Nephron (organoid): ENCODE measurements around the gene BABAM2.

Source experiments
- H3K27ac Mint-ChIP-seq, 3 experiments: 2 replicates each; pipeline ENCODE4 v1.8.0; 2020; ENCODE audit warnings: mixed read lengths in 3 of 3, mild to moderate bottlenecking in 2 of 3, moderate library complexity in 1 of 3
- H3K27me3 Mint-ChIP-seq: 2 replicates; pipeline ENCODE4 v1.8.0; 2021; ENCODE audit warnings: low read depth, mild to moderate bottlenecking, moderate library complexity, mixed read lengths
- H3K36me3 Mint-ChIP-seq: 2 replicates; pipeline ENCODE4 v1.8.0; 2020; ENCODE audit warnings: low read depth, mixed read lengths
- H3K4me1 Mint-ChIP-seq: 2 replicates; pipeline ENCODE4 v1.8.0; 2020; ENCODE audit warnings: mixed read lengths
- H3K4me3 Mint-ChIP-seq, 3 experiments: 2 replicates each; pipeline ENCODE4 v1.8.0; 2020; ENCODE audit warnings: mild to moderate bottlenecking in 3 of 3, mixed read lengths in 3 of 3, moderate library complexity in 2 of 3
- H3K9me3 Mint-ChIP-seq: 2 replicates; pipeline ENCODE4 v1.8.0; 2020; ENCODE audit warnings: mixed read lengths
- CTCF ChIP-seq, 3 experiments: fragments of 200-600 bp; sonication (generic); IDR thresholded peaks; one replicate each; pipeline ENCODE4 v1.5.0; 2021; ENCODE audit warnings: antibody characterized with exemption in 3 of 3; ENCODE audit not compliant: unreplicated experiment in 3 of 3

The BABAM2 gene

DNA sequence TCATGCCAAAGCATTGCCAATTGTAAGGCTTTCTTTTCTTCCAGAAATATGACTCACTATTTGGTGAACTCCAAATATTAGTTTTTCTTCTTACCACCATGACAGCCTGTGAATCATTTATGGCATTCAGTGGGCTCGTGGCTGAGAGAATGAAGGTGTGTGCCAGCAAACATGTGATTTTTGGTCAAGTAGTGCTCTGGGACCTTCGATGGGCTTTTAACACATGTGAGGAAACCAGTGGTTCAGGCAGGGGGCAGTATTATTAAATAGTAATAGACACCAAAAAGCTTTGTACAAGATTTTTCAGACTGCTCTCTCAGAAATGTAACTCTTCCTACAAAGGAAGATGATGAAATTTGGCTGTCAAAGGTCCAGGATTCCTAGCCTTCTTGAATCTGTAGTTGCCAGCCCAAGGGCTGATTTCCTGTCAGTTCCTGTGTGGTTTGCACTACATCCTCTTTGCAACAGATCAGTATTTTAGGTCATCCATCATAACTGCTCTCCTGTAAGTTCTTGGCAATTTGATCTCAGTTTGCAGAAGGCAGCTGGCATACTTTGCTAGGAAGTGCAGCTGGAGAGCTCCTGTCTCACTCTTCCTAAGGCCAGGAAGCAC is 64.3 kb downstream of the BABAM2 start:
- no peaks in the 10 kb centered on the region for H3K9me3 Mint-ChIP-seq
- peak overlapping the region in 1 of 3 experiments; percentile 30 for H3K4me3 Mint-ChIP-seq
- peak overlapping the region; percentile 72 to 92 (median 89) for H3K27ac Mint-ChIP-seq
- H3K36me3 Mint-ChIP-seq, result no peaks in the 10 kb centered on the region
- TF ChIP-seq CTCF (IDR thresholded peaks at IDR 0.05; ENCODE audit: unreplicated experiment in 3 of 3), result peak in 1 of 3 experiments; percentile 29
- H3K4me1 Mint-ChIP-seq, result peaks cover 50% of the 10 kb centered on the region
- no peaks in the 10 kb centered on the region for H3K27me3 Mint-ChIP-seq

DNA sequence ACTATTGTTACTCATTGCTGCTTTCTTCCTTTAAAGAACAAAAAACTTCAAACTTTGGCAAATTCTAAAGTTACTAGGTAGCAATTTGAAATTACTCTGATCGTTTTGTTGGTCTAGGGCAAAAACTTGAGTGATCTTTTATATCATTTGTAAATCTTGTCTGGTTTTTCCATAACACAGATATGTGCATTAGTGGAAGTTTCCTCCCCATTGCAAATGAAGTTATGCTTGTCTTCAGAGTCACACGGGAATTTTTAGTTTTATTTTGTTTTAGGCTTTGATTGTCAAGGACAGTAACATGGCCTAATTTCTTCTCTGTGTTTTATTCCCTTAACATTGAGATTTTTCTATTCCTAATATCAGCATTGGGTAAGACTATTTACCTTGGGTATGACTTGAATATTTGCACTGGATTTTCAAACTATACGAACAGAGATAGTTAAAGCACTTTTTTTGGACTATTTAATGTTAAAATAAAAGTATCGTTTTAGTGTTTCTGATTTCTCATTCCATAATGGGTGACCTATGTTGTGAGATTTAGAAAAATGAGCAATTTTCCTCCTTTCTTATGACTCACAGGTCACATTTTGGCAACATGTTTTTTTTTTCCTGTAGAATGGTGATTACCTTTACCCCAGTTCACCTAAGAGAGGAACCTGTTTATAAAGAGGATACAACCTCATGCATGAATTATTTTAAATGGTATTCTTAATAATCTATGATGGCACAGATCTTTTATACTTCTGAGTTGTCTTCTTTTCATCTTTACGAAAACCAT is 65.0 kb downstream of the BABAM2 start:
- no peak for TF ChIP-seq CTCF (IDR thresholded peaks at IDR 0.05; ENCODE audit: unreplicated experiment in 3 of 3)
- no peaks in the 10 kb centered on the region for H3K36me3 Mint-ChIP-seq
- peaks cover 57% of the 10 kb centered on the region for H3K4me1 Mint-ChIP-seq
- no peak overlapping the region for H3K4me3 Mint-ChIP-seq
- no peaks in the 10 kb centered on the region for H3K27me3 Mint-ChIP-seq
- H3K27ac Mint-ChIP-seq, result peak overlapping the region; percentile 72 to 92 (median 89)
- no peaks in the 10 kb centered on the region for H3K9me3 Mint-ChIP-seq

- no peak overlapping the region for H3K4me3 Mint-ChIP-seq
These were observed 66.4 kb downstream of the BABAM2 start for GRCh38 chr2:27956888-27957287.

GRCh38 chr2:27958711-27959378 is 68.3 kb downstream of the BABAM2 start:
- peak overlapping the region; percentile 7 to 75 (median 74) for H3K27ac Mint-ChIP-seq
- H3K4me1 Mint-ChIP-seq, result peaks cover 59% of the 10 kb centered on the region
- TF ChIP-seq CTCF (IDR thresholded peaks at IDR 0.05; ENCODE audit: unreplicated experiment in 3 of 3), result no peak
- peaks cover 2% of the 10 kb centered on the region for H3K9me3 Mint-ChIP-seq
- H3K36me3 Mint-ChIP-seq, result peaks cover 6% of the 10 kb centered on the region
- H3K4me3 Mint-ChIP-seq, result no peak overlapping the region
- no peaks in the 10 kb centered on the region for H3K27me3 Mint-ChIP-seq

More at GRCh38 chr2:27956888-27957287, 66.4 kb downstream of the BABAM2 start:
- peak overlapping the region in 2 of 3 experiments; percentile 49 to 89 for H3K27ac Mint-ChIP-seq
- H3K27me3 Mint-ChIP-seq, result no peaks in the 10 kb centered on the region
- H3K4me1 Mint-ChIP-seq, result peaks cover 64% of the 10 kb centered on the region
- H3K9me3 Mint-ChIP-seq, result no peaks in the 10 kb centered on the region
- no peaks in the 10 kb centered on the region for H3K36me3 Mint-ChIP-seq
- no peak for TF ChIP-seq CTCF (IDR thresholded peaks at IDR 0.05; ENCODE audit: unreplicated experiment in 3 of 3)

- no peak for TF ChIP-seq CTCF (IDR thresholded peaks at IDR 0.05; ENCODE audit: unreplicated experiment in 3 of 3)
- peak overlapping the region; percentile 7 to 75 (median 74) for H3K27ac Mint-ChIP-seq
- H3K4me3 Mint-ChIP-seq, result peak overlapping the region in 2 of 3 experiments; percentile 4 to 11
- peaks cover 2% of the 10 kb centered on the region for H3K9me3 Mint-ChIP-seq
- H3K27me3 Mint-ChIP-seq, result no peaks in the 10 kb centered on the region
- H3K36me3 Mint-ChIP-seq, result peaks cover 6% of the 10 kb centered on the region
- H3K4me1 Mint-ChIP-seq, result peaks cover 52% of the 10 kb centered on the region
These were observed 69.0 kb downstream of the BABAM2 start for GRCh38 chr2:27959496-27959895.
